Endothelial cell of umbilical vein (primary cell): ENCODE measurements around the gene UGT1A7. TPM values are rescaled to one million over a fixed set of nuclear protein-coding genes. Genes with fewer than 3 reads are reported as not detected.

Experiments
- BruUV-seq: library from RNA; stranded (reverse); fragments of 400-500 nt; replicated peaks from 2 replicates; lab custom pipeline; 2021; lab: Mats Ljungman, UMichigan
- CTCF ChIA-PET: fragments of 300-600, 350-600 bp; sonication (Branson Sonifier 250); formaldehyde crosslinking; loops from one replicate; lab custom pipeline; 2021; ENCODE audit warnings: antibody characterized with exemption, inconsistent platforms; lab: Charles Lee
- POLR2A ChIA-PET: fragments of 300-600, 350-600 bp; sonication (Branson Sonifier 250); formaldehyde crosslinking; loops from one replicate; lab custom pipeline; 2021; ENCODE audit warnings: antibody characterized with exemption, inconsistent platforms; lab: Charles Lee
- DNase-seq: peaks from one replicate; pipeline ENCODE4 v3.0.0-alpha.2; 2011; ENCODE audit warnings: low read depth, low spot score
- FAIRE-seq: peaks from 2 replicates; lab custom pipeline; 2011; peaks lifted over from hg19 to GRCh38; lab: Jason Lieb, UNC
- H2AFZ ChIP-seq: 2 replicates; pipeline ENCODE4 v1.6.0; 2012; ENCODE audit warnings: low read depth, low read length, control low read depth, inconsistent platforms
- H3K27ac ChIP-seq: 2 replicates; pipeline ENCODE4 v1.5.1; 2011; ENCODE audit warnings: low read depth, mild to moderate bottlenecking, control low read depth, low read length, moderate library complexity; ENCODE audit not compliant: insufficient read depth
- H3K27me3 ChIP-seq, 2 experiments: 2 replicates each; pipeline versions ENCODE4 v1.6.0 to v1.6.1; 2011; ENCODE audit warnings: low read length in 2 of 2, mixed read lengths in 1 of 2; ENCODE audit not compliant: control insufficient read depth in 2 of 2, insufficient read depth in 2 of 2
- H3K36me3 ChIP-seq, 2 experiments: 2 replicates in 1 of 2; 3 replicates in 1 of 2; pipeline ENCODE4 v1.5.1; 2011; ENCODE audit warnings: low read length in 2 of 2, mild to moderate bottlenecking in 1 of 2, moderate library complexity in 1 of 2; ENCODE audit not compliant: control insufficient read depth in 2 of 2, insufficient read depth in 2 of 2; ENCODE audit errors: extremely low read depth in 1 of 2
- H3K4me1 ChIP-seq: 3 replicates; pipeline ENCODE4 v1.5.1; 2011; ENCODE audit warnings: mild to moderate bottlenecking, low read length; ENCODE audit not compliant: control insufficient read depth, insufficient read depth; ENCODE audit errors: extremely low read depth
- H3K4me2 ChIP-seq: 2 replicates; pipeline ENCODE4 v1.6.1; 2011; ENCODE audit warnings: low read length, control low read depth, mixed read lengths; ENCODE audit not compliant: insufficient read depth
- H3K4me3 ChIP-seq, 3 experiments: fragments of 200-600 bp in 1 of 3; sonication (generic), shearing (Covaris generic) in 1 of 3; replicated peaks in 1 of 3; 2 replicates each; pipeline ENCODE4 v1.5.1; 2011 to 2016; ENCODE audit warnings: control low read depth in 3 of 3, low read length in 3 of 3, mild to moderate bottlenecking in 2 of 3, inconsistent platforms in 1 of 3, low read depth in 1 of 3, moderate library complexity in 1 of 3; ENCODE audit not compliant: insufficient read depth in 1 of 3
- H3K79me2 ChIP-seq: 2 replicates; pipeline ENCODE4 v1.6.0; 2012; ENCODE audit warnings: low read length, inconsistent platforms; ENCODE audit not compliant: control insufficient read depth, insufficient read depth
- H3K9ac ChIP-seq: replicated peaks from 2 replicates; pipeline ENCODE3; 2011; ENCODE audit warnings: low read length, control low read depth; ENCODE audit not compliant: insufficient read depth; ENCODE audit errors: extremely low read depth
- H3K9me1 ChIP-seq: replicated peaks from 3 replicates; pipeline ENCODE4 v1.6.0; 2011; ENCODE audit warnings: mild to moderate bottlenecking, low read length; ENCODE audit not compliant: control insufficient read depth, insufficient read depth; ENCODE audit errors: extremely low read depth
- H3K9me3 ChIP-seq: replicated peaks from 2 replicates; pipeline ENCODE4 v1.5.1; 2012; ENCODE audit warnings: low read length, inconsistent platforms; ENCODE audit not compliant: control insufficient read depth, insufficient read depth
- H4K20me1 ChIP-seq: replicated peaks from 2 replicates; pipeline ENCODE3; 2011; ENCODE audit warnings: mild to moderate bottlenecking, low read length; ENCODE audit not compliant: control insufficient read depth, insufficient read depth; ENCODE audit errors: extremely low read depth
- CTCF ChIP-seq, 2 donors: IDR thresholded peaks; 1 replicate in 1 of 2; 2 replicates in 1 of 2; pipeline ENCODE4 v1.5.1; 2011; ENCODE audit warnings: low read length in 2 of 2, mild to moderate bottlenecking in 2 of 2, moderate library complexity in 2 of 2, control low read depth in 1 of 2, inconsistent platforms in 1 of 2, low read depth in 1 of 2; ENCODE audit not compliant: insufficient read depth in 1 of 2; ENCODE audit errors: extremely low read depth in 1 of 2
- EZH2 ChIP-seq: IDR thresholded peaks from 2 replicates; pipeline ENCODE4 v1.6.1; 2012; ENCODE audit warnings: borderline replicate concordance, low read depth, mild to moderate bottlenecking, moderate library complexity, low read length, inconsistent platforms; ENCODE audit not compliant: severe bottlenecking
- FOS ChIP-seq: IDR thresholded peaks from 2 replicates; pipeline ENCODE4 v1.6.1; 2011; ENCODE audit warnings: mild to moderate bottlenecking, low read length, moderate library complexity, borderline replicate concordance; ENCODE audit not compliant: insufficient read depth
- GATA2 ChIP-seq: IDR thresholded peaks from 2 replicates; pipeline ENCODE4 v1.7.0; 2011; ENCODE audit warnings: low read depth, mild to moderate bottlenecking, moderate library complexity, mixed read lengths, low read length; ENCODE audit not compliant: insufficient read length, insufficient read depth
- JUN ChIP-seq: IDR thresholded peaks from 2 replicates; pipeline ENCODE4 v1.6.1; 2011; ENCODE audit warnings: borderline replicate concordance, low read depth; ENCODE audit not compliant: insufficient read length, insufficient read depth
- MAX ChIP-seq: IDR thresholded peaks from 2 replicates; pipeline ENCODE4 v1.6.1; 2011; ENCODE audit not compliant: insufficient read depth, insufficient read length
- MYC ChIP-seq: IDR thresholded peaks from one replicate; pipeline ENCODE4 v1.6.1; 2011; ENCODE audit warnings: mild to moderate bottlenecking, low read depth, low read length
- POLR2A ChIP-seq: IDR thresholded peaks from 2 replicates; pipeline ENCODE4 v1.6.1; 2012; ENCODE audit warnings: low read depth, mild to moderate bottlenecking, control low read depth, low read length
- POLR2AphosphoS5 ChIP-seq: IDR thresholded peaks from 2 replicates; pipeline ENCODE4 v1.6.1; 2012; ENCODE audit warnings: low read depth, mild to moderate bottlenecking, control low read depth, low read length, moderate library complexity; ENCODE audit not compliant: insufficient read depth
- dilution Hi-C: fragments of 300-500 bp; cut with MboI; formaldehyde crosslinking; loops from one replicate; pipeline ENCODE4 v1.15.0; 2019; ENCODE audit warnings: low sequenced_read_pairs; ENCODE audit not compliant: extremely low pct_ligation_motif_present
- intact Hi-C: fragments of 100-400 bp; cut with micrococcal nuclease; formaldehyde crosslinking; loops from one replicate; pipeline ENCODE4 v1.10.0; 2022
- polyA plus RNA-seq, 4 experiments: library from polyadenylated mRNA; depleted of rRNA in 3 of 4; stranded (reverse) in 3 of 4; unstranded in 1 of 4; fragments of >200 nt; gene quantifications; 2 replicates each; pipeline versions ENCODE4 v1.2.1 to v1.2.3, GENCODE V29; 2011 to 2012; ENCODE audit warnings: missing spikeins in 1 of 4
- total RNA-seq: library from RNA; stranded (reverse); gene quantifications from 2 replicates; pipeline ENCODE4 v1.2.3, GENCODE V29; 2021

The UGT1A7 gene
- total and polyA plus RNA-seq, 2 donors (not counting 3 experiments of a cell fraction or from before 2014, with no cell fraction given) = not detected

- no peaks in the 10 kb centered on the region for H3K79me2 ChIP-seq
- dilution Hi-C loops (no loop called here), intact Hi-C loops (no loop called here)
- DNase-seq (no peak), FAIRE-seq (no peak)
- no peak overlapping the region for H3K9ac ChIP-seq
- H3K4me2 ChIP-seq = no peak overlapping the region
- H3K4me1 ChIP-seq = no peaks in the 10 kb centered on the region
- no peaks in the 10 kb centered on the region for H3K36me3 ChIP-seq
- H3K4me3 ChIP-seq = no peak overlapping the region
- no peaks in the 10 kb centered on the region for H3K27me3 ChIP-seq
- H3K9me3 ChIP-seq = no peaks in the 10 kb centered on the region
- ChIA-PET POLR2A (no interaction called here), CTCF (no interaction called here)
- no TSS peak for BruUV-seq
- no peaks in the 10 kb centered on the region for H3K9me1 ChIP-seq
- TF ChIP-seq CTCF (IDR thresholded peaks at IDR 0.05; ENCODE audit: extremely low read depth in 1 of 2, insufficient read depth in 1 of 2, low read depth in 1 of 2, low read length in 2 of 2) (no peak), FOS (no peak), EZH2 (no peak), POLR2A (no peak), GATA2 (no peak), MYC (no peak), MAX (no peak), JUN (no peak), POLR2AphosphoS5 (no peak)
- H3K27ac ChIP-seq = no peak overlapping the region
- H4K20me1 ChIP-seq = no peaks in the 10 kb centered on the region
- H2AFZ ChIP-seq = no peak overlapping the region
Observed at GRCh38 chr2:233799716-233800115, 118.0 kb downstream of the UGT1A7 start.
